ENCODE data around the gene DUS1L. TPM values are rescaled to one million over a fixed set of nuclear protein-coding genes. Genes with fewer than 3 reads are reported as not detected.

The DUS1L gene
- total RNA-seq, 4 donors from 2014 or later: 73.6 to 207 (median 122) TPM

- TF ChIP-seq CTCF (IDR thresholded peaks at IDR 0.05) (no peak), POLR2A (IDR thresholded peaks at IDR 0.05) (no peak)
- H3K4me1 ChIP-seq: no peaks in the 10 kb centered on the region
- DNase-seq: no peak
- H3K9me3 ChIP-seq: no peaks in the 10 kb centered on the region
- no peak overlapping the region for H3K4me3 ChIP-seq
- H3K36me3 ChIP-seq: peaks cover 0 to 100% (median 0%) of the 10 kb centered on the region in 3 donors
- no peak overlapping the region for H3K27ac ChIP-seq
- H3K27me3 ChIP-seq: no peaks in the 10 kb centered on the region
These were observed 24.3 kb upstream of the DUS1L start for GRCh38 chr17:82089723-82090548.

GRCh38 chr17:82088838-82089722, 23.5 kb upstream of the DUS1L start:
- Histone ChIP-seq H3K27ac (no peak overlapping the region), H3K4me1 (no peaks in the 10 kb centered on the region), H3K4me3 (no peak overlapping the region), H3K9me3 (no peaks in the 10 kb centered on the region), H3K27me3 (no peaks in the 10 kb centered on the region), H3K36me3 (peaks cover 0 to 100% (median 0%) of the 10 kb centered on the region in 3 donors)
- no peak for DNase-seq
- no peak for TF ChIP-seq CTCF (IDR thresholded peaks at IDR 0.05)
- TF ChIP-seq POLR2A (IDR thresholded peaks at IDR 0.05): no peak

GRCh38 chr17:82087961-82088837, 22.6 kb upstream of the DUS1L start:
- Histone ChIP-seq H3K4me3 (no peak overlapping the region), H3K27me3 (no peaks in the 10 kb centered on the region), H3K4me1 (no peaks in the 10 kb centered on the region), H3K27ac (no peak overlapping the region), H3K9me3 (no peaks in the 10 kb centered on the region), H3K36me3 (peaks cover 0 to 100% (median 0%) of the 10 kb centered on the region in 3 donors)
- no peak for DNase-seq
- no peak for TF ChIP-seq CTCF (IDR thresholded peaks at IDR 0.05)
- no peak for TF ChIP-seq POLR2A (IDR thresholded peaks at IDR 0.05)

- DNase-seq: no peak
These were observed 21.6 kb upstream of the DUS1L start for GRCh38 chr17:82086941-82087906.

More at GRCh38 chr17:82086941-82087906, 21.6 kb upstream of the DUS1L start:
- H3K36me3 ChIP-seq: peaks cover 0 to 100% (median 0%) of the 10 kb centered on the region in 3 donors
- no peak overlapping the region for H3K4me3 ChIP-seq
- H3K27ac ChIP-seq: no peak overlapping the region
- H3K4me1 ChIP-seq: no peaks in the 10 kb centered on the region
- no peak for TF ChIP-seq POLR2A (IDR thresholded peaks at IDR 0.05)
- no peak for TF ChIP-seq CTCF (IDR thresholded peaks at IDR 0.05)
- no peaks in the 10 kb centered on the region for H3K9me3 ChIP-seq
- no peaks in the 10 kb centered on the region for H3K27me3 ChIP-seq
